Vagina (tissue), 2 donors: Measurements from ENCODE around the gene ZNF521.

Source experiments
- POLR2A ChIP-seq, 2 donors: fragments of 450-650 bp; IDR thresholded peaks; one replicate each; pipeline ENCODE4 v1.6.1; 2017; ENCODE audit warnings: antibody characterized with exemption in 2 of 2, mild to moderate bottlenecking in 2 of 2, moderate library complexity in 2 of 2
- POLR2AphosphoS5 ChIP-seq, 2 donors: sonication (generic); formaldehyde crosslinking; IDR thresholded peaks; one replicate each; pipeline ENCODE4 v1.9.0; 2017; ENCODE audit warnings: antibody characterized with exemption in 2 of 2, mild to moderate bottlenecking in 2 of 2, low read depth in 1 of 2; ENCODE audit not compliant: insufficient read depth in 1 of 2

DNA sequence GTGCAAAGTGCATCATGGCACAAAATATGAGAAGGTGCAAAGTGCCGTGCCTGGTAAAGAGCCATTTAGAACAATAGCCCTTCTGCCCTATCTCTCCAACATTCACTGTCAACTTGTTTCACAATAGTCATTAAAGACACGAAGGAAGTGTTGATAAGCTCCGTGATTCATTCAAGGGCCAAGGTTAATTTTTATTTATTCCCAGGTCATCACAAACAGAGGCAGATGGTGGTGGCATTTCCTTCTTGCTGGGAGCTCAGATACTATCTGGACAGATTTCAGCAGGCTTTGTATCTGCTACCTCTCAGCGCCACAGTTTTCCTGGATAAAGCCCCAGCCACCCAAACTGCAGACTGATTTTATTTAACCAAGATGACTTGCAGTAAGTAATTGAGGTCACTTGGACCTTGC is 309.3 kb downstream of the ZNF521 start:
- TF ChIP-seq POLR2AphosphoS5 (IDR thresholded peaks at IDR 0.05; ENCODE audit: insufficient read depth in 1 of 2, low read depth in 1 of 2) (no peak), POLR2A (IDR thresholded peaks at IDR 0.05) (no peak)
